Measurements from ENCODE around the gene SEH1L.
"Not testable (repeated sequence)": the region's sequence is repeated elsewhere in the genome, so short reads cannot be mapped to it uniquely, and the experiment has no call there.

SEH1L gene

GRCh38 chr18:12990123-12990475 lies 42.3 kb downstream of the SEH1L start:
- Histone ChIP-seq H3K4me1 (ENCODE audit: control insufficient read depth, insufficient read depth, low read length) (peaks cover 23% of the 10 kb centered on the region), H3K36me3 (ENCODE audit: control insufficient read depth, insufficient read depth, low read length) (no peaks in the 10 kb centered on the region), H3K4me3 (ENCODE audit: low read length) (no peak overlapping the region), H3K9ac (ENCODE audit: low read length) (peak overlapping the region; percentile 78), H3K9me3 (ENCODE audit: control insufficient read depth, low read length) (no peaks in the 10 kb centered on the region), H3K27me3 (ENCODE audit: control insufficient read depth, insufficient read depth, low read length) (no peaks in the 10 kb centered on the region)

GRCh38 chr18:12990641-12990966 lies 42.8 kb downstream of the SEH1L start:
- Histone ChIP-seq H3K36me3 (ENCODE audit: control insufficient read depth, insufficient read depth, low read length) (no peaks in the 10 kb centered on the region), H3K4me1 (ENCODE audit: control insufficient read depth, insufficient read depth, low read length) (peaks cover 23% of the 10 kb centered on the region), H3K9me3 (ENCODE audit: control insufficient read depth, low read length) (no peaks in the 10 kb centered on the region), H3K27me3 (ENCODE audit: control insufficient read depth, insufficient read depth, low read length) (no peaks in the 10 kb centered on the region), H3K9ac (ENCODE audit: low read length) (peak overlapping the region; percentile 78), H3K4me3 (ENCODE audit: low read length) (peak overlapping the region; percentile 93)

GRCh38 chr18:12990967-12991820 lies 43.4 kb downstream of the SEH1L start, which contains the start of gene CEP192:
Gene CEP192, plus strand, starts transcription at chr18:12991362. Its CDS starts 8,063 bp downstream, at chr18:12999425.
- Histone ChIP-seq H3K4me1 (ENCODE audit: control insufficient read depth, insufficient read depth, low read length) (peaks cover 23% of the 10 kb centered on the region), H3K9me3 (ENCODE audit: control insufficient read depth, low read length) (no peaks in the 10 kb centered on the region), H3K36me3 (ENCODE audit: control insufficient read depth, insufficient read depth, low read length) (no peaks in the 10 kb centered on the region), H3K4me3 (ENCODE audit: low read length) (peak within 1 kb of the TSS; percentile 93), H3K27me3 (ENCODE audit: control insufficient read depth, insufficient read depth, low read length) (no peaks in the 10 kb centered on the region), H3K9ac (ENCODE audit: low read length) (peak within 1 kb of the TSS; percentile 78)

- peaks cover 23% of the 10 kb centered on the region for H3K4me1 ChIP-seq (ENCODE audit: control insufficient read depth, insufficient read depth, low read length)
- no peaks in the 10 kb centered on the region for H3K36me3 ChIP-seq (ENCODE audit: control insufficient read depth, insufficient read depth, low read length)
- no peaks in the 10 kb centered on the region for H3K27me3 ChIP-seq (ENCODE audit: control insufficient read depth, insufficient read depth, low read length)
- H3K9me3 ChIP-seq (ENCODE audit: control insufficient read depth, low read length) = no peaks in the 10 kb centered on the region
- H3K4me3 ChIP-seq (ENCODE audit: low read length) = peak overlapping the region; percentile 93
- peak overlapping the region; percentile 72 for H3K9ac ChIP-seq (ENCODE audit: low read length)
Observed at GRCh38 chr18:12991821-12992179, 44.0 kb downstream of the SEH1L start.

GRCh38 chr18:12993439-12993838 lies 45.6 kb downstream of the SEH1L start:
- H3K4me3 ChIP-seq (ENCODE audit: low read length) = no peak overlapping the region
- no peaks in the 10 kb centered on the region for H3K27me3 ChIP-seq (ENCODE audit: control insufficient read depth, insufficient read depth, low read length)
- H3K9me3 ChIP-seq (ENCODE audit: control insufficient read depth, low read length) = no peaks in the 10 kb centered on the region
- H3K4me1 ChIP-seq (ENCODE audit: control insufficient read depth, insufficient read depth, low read length) = peaks cover 23% of the 10 kb centered on the region
- H3K9ac ChIP-seq (ENCODE audit: low read length) = no peak overlapping the region
- H3K36me3 ChIP-seq (ENCODE audit: control insufficient read depth, insufficient read depth, low read length) = no peaks in the 10 kb centered on the region

GRCh38 chr18:12995424-12995823 lies 47.6 kb downstream of the SEH1L start:
- peaks cover 15% of the 10 kb centered on the region for H3K4me1 ChIP-seq (ENCODE audit: control insufficient read depth, insufficient read depth, low read length)
- H3K9me3 ChIP-seq (ENCODE audit: control insufficient read depth, low read length) = no peaks in the 10 kb centered on the region
- no peak overlapping the region for H3K4me3 ChIP-seq (ENCODE audit: low read length)
- H3K27me3 ChIP-seq (ENCODE audit: control insufficient read depth, insufficient read depth, low read length) = no peaks in the 10 kb centered on the region
- no peak overlapping the region for H3K9ac ChIP-seq (ENCODE audit: low read length)
- H3K36me3 ChIP-seq (ENCODE audit: control insufficient read depth, insufficient read depth, low read length) = no peaks in the 10 kb centered on the region

- Histone ChIP-seq H3K36me3 (ENCODE audit: control insufficient read depth, insufficient read depth, low read length) (no peaks in the 10 kb centered on the region), H3K27me3 (ENCODE audit: control insufficient read depth, insufficient read depth, low read length) (no peaks in the 10 kb centered on the region), H3K9ac (ENCODE audit: low read length) (no peak overlapping the region), H3K4me3 (ENCODE audit: low read length) (no peak overlapping the region), H3K4me1 (ENCODE audit: control insufficient read depth, insufficient read depth, low read length) (peaks cover 13% of the 10 kb centered on the region), H3K9me3 (ENCODE audit: control insufficient read depth, low read length) (no peaks in the 10 kb centered on the region)
Observed at GRCh38 chr18:12995952-12996477, 48.2 kb downstream of the SEH1L start.

- Histone ChIP-seq H3K4me1 (ENCODE audit: control insufficient read depth, insufficient read depth, low read length) (peaks cover 13% of the 10 kb centered on the region), H3K9me3 (ENCODE audit: control insufficient read depth, low read length) (no peaks in the 10 kb centered on the region), H3K9ac (ENCODE audit: low read length) (no peak overlapping the region), H3K27me3 (ENCODE audit: control insufficient read depth, insufficient read depth, low read length) (no peaks in the 10 kb centered on the region), H3K36me3 (ENCODE audit: control insufficient read depth, insufficient read depth, low read length) (no peaks in the 10 kb centered on the region), H3K4me3 (ENCODE audit: low read length) (no peak overlapping the region)
Observed at GRCh38 chr18:12996661-12997292, 49.0 kb downstream of the SEH1L start.

- not testable (repeated sequence) for H3K27me3 ChIP-seq (ENCODE audit: control insufficient read depth, insufficient read depth, low read length); H3K4me1 ChIP-seq (ENCODE audit: control insufficient read depth, insufficient read depth, low read length); H3K4me3 ChIP-seq (ENCODE audit: low read length); H3K9me3 ChIP-seq (ENCODE audit: control insufficient read depth, low read length); H3K9ac ChIP-seq (ENCODE audit: low read length); H3K36me3 ChIP-seq (ENCODE audit: control insufficient read depth, insufficient read depth, low read length)
Observed at GRCh38 chr18:12997330-12997729, 49.5 kb downstream of the SEH1L start.

GRCh38 chr18:12998332-12999060 lies 50.7 kb downstream of the SEH1L start:
- Histone ChIP-seq H3K27me3 (ENCODE audit: control insufficient read depth, insufficient read depth, low read length) (no peaks in the 10 kb centered on the region), H3K4me3 (ENCODE audit: low read length) (no peak overlapping the region), H3K9me3 (ENCODE audit: control insufficient read depth, low read length) (no peaks in the 10 kb centered on the region), H3K36me3 (ENCODE audit: control insufficient read depth, insufficient read depth, low read length) (no peaks in the 10 kb centered on the region), H3K4me1 (ENCODE audit: control insufficient read depth, insufficient read depth, low read length) (no peaks in the 10 kb centered on the region), H3K9ac (ENCODE audit: low read length) (no peak overlapping the region)

- no peaks in the 10 kb centered on the region for H3K27me3 ChIP-seq (ENCODE audit: control insufficient read depth, insufficient read depth, low read length)
- no peaks in the 10 kb centered on the region for H3K4me1 ChIP-seq (ENCODE audit: control insufficient read depth, insufficient read depth, low read length)
- H3K9ac ChIP-seq (ENCODE audit: low read length) = no peak overlapping the region
- no peak overlapping the region for H3K4me3 ChIP-seq (ENCODE audit: low read length)
- H3K36me3 ChIP-seq (ENCODE audit: control insufficient read depth, insufficient read depth, low read length) = no peaks in the 10 kb centered on the region
- no peaks in the 10 kb centered on the region for H3K9me3 ChIP-seq (ENCODE audit: control insufficient read depth, low read length)
Observed at GRCh38 chr18:13003466-13003896, 55.7 kb downstream of the SEH1L start.

GRCh38 chr18:13004396-13004795 lies 56.6 kb downstream of the SEH1L start:
- no peak overlapping the region for H3K9ac ChIP-seq (ENCODE audit: low read length)
- no peaks in the 10 kb centered on the region for H3K27me3 ChIP-seq (ENCODE audit: control insufficient read depth, insufficient read depth, low read length)
- H3K4me3 ChIP-seq (ENCODE audit: low read length) = no peak overlapping the region
- peaks cover 6% of the 10 kb centered on the region for H3K36me3 ChIP-seq (ENCODE audit: control insufficient read depth, insufficient read depth, low read length)
- H3K4me1 ChIP-seq (ENCODE audit: control insufficient read depth, insufficient read depth, low read length) = no peaks in the 10 kb centered on the region
- H3K9me3 ChIP-seq (ENCODE audit: control insufficient read depth, low read length) = no peaks in the 10 kb centered on the region
